Fibroblast of pulmonary artery (primary cell): ENCODE results near the gene SV2C.
"Not testable (repeated sequence)": the region's sequence is repeated elsewhere in the genome, so short reads cannot be mapped to it uniquely, and the experiment has no call there.

ENCODE experiments used
- DNase-seq: peaks from one replicate; pipeline ENCODE4 v3.0.0-alpha.2; 2010; ENCODE audit warnings: low read depth
- H3K4me3 ChIP-seq: replicated peaks from 2 replicates; pipeline ENCODE4 v1.5.1; 2011; ENCODE audit warnings: low read depth, mild to moderate bottlenecking, control low read depth, low read length, moderate library complexity
- TF ChIP-seq, protein P1 (sequence below): IDR thresholded peaks from 2 replicates; pipeline ENCODE4 v1.5.1; 2011; ENCODE audit warnings: mild to moderate bottlenecking, control low read depth, low read length, inconsistent platforms; ENCODE audit errors: missing control alignments

Gene SV2C

DNA sequence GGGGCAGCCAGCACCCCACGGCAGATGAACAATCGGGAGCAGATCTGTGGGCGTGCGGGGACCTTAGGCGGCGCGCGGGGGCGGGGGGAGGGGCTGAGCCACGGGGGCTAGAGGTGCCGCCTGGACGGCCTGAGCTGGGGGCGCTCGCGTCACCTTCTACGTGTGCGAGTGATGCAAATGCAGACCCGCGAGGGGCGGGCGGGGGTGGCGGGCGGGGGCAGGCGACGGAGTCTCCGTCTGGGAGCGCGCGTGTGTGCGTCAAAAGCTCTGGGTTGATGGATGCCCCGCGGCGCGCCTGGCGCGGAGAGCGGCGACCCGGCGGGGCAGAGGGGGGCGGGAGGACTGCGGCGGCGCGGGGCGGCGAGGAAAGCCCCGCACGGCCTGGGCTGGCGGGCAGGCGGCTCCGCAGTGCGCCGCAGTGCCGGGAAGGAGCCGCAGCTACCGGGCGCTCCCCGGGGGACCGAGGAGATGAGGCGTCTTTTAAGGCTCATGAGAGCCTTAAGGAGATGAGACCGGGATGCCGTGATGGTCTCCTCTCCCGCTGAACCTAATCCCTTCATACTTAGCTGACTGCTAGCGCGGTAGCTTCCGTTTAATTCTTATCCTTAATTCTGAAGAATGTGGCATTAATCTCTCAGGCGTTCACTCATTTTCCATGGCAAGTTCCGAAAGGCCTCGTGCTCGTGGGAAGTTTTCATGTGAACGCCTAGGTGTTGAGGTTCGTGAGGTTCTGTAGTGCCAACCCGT, 1.5 kb downstream of the SV2C start:
- no peak overlapping the region for H3K4me3 ChIP-seq
- DNase-seq = no peak
- TF ChIP-seq, protein P1, sequence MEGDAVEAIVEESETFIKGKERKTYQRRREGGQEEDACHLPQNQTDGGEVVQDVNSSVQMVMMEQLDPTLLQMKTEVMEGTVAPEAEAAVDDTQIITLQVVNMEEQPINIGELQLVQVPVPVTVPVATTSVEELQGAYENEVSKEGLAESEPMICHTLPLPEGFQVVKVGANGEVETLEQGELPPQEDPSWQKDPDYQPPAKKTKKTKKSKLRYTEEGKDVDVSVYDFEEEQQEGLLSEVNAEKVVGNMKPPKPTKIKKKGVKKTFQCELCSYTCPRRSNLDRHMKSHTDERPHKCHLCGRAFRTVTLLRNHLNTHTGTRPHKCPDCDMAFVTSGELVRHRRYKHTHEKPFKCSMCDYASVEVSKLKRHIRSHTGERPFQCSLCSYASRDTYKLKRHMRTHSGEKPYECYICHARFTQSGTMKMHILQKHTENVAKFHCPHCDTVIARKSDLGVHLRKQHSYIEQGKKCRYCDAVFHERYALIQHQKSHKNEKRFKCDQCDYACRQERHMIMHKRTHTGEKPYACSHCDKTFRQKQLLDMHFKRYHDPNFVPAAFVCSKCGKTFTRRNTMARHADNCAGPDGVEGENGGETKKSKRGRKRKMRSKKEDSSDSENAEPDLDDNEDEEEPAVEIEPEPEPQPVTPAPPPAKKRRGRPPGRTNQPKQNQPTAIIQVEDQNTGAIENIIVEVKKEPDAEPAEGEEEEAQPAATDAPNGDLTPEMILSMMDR = no peak

DNA sequence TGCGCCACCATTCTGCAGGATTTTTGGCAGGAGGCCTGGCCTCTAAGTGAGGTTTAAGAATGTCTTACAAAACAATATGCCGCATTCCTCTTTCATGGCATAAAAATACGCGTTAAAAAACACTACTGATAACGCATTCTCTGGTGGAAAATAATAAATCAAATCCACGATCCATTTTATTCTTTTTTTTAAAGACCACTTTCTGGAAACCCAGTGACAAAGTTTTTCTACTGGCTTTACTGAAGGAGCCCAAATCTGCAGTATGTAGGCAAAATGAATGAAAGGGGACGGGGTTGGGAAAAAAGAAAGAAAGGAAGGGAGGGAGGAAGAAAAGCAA, 2.0 kb downstream of the SV2C start:
- TF ChIP-seq, protein P1 = no peak
- H3K4me3 ChIP-seq = no peak overlapping the region
- peak; percentile 16 for DNase-seq

GRCh38 chr5:76086095-76086494, 2.9 kb downstream of the SV2C start:
- H3K4me3 ChIP-seq = no peak overlapping the region
- TF ChIP-seq, protein P1 = no peak
- DNase-seq = no peak

GRCh38 chr5:76089156-76089555, 6.0 kb downstream of the SV2C start:
- not testable (repeated sequence) for H3K4me3 ChIP-seq, DNase-seq

GRCh38 chr5:76091351-76091750, 8.2 kb downstream of the SV2C start:
- no peak for DNase-seq
- TF ChIP-seq, protein P1 = no peak
- no peak overlapping the region for H3K4me3 ChIP-seq

DNA sequence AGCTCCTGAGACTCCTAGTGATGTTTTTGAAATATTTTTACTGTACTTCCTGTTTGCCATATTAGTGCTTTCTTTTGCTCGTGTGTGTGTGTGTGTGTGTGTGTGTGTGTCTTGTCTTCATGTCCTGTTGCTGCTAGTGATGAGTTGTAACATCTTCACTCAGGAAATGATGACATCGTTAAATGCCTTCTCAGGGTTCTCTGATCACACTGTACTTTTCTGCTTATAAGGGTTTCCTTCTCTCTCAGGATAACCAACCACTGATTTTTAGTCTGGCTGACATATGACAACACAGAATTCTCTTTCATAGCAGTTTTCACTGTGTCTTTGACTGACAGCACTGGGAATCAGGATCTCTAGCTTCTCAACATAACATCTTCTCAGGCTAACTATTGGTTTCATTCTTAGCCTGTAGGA, 16.1 kb downstream of the SV2C start:
- no peak for DNase-seq
- TF ChIP-seq, protein P1 = no peak
- H3K4me3 ChIP-seq = no peak overlapping the region

GRCh38 chr5:76099756-76100155, 16.6 kb downstream of the SV2C start:
- TF ChIP-seq, protein P1 = no peak
- DNase-seq = no peak
- H3K4me3 ChIP-seq = no peak overlapping the region
